IMR-90 (cell line): ENCODE data around the gene ANG. TPM values are rescaled to one million over a fixed set of nuclear protein-coding genes. Genes with fewer than 3 reads are reported as not detected.

Experiments
- ATAC-seq: fragments of 200-7000 bp; cut with Tn5 transposase; 2 replicates; pipeline ENCODE4 v1.9.1; 2020; ENCODE audit warnings: low read depth, mild to moderate bottlenecking, moderate library complexity
- BruUV-seq: library from RNA; stranded (reverse); fragments of 400-500 nt; replicated peaks from 2 replicates; lab custom pipeline; 2021; lab: Mats Ljungman, UMichigan
- CTCF ChIA-PET: fragments of 300-600 bp; formaldehyde crosslinking; extraction: SDS; loops from one replicate; lab custom pipeline; 2021; ENCODE audit warnings: antibody characterized with exemption; lab: Yijun Ruan, JAX
- POLR2A ChIA-PET: fragments of 300-600 bp; sonication (Branson Sonifier 250); formaldehyde crosslinking; loops from one replicate; lab custom pipeline; 2022; ENCODE audit warnings: antibody characterized with exemption; ENCODE audit not compliant: unreplicated experiment; lab: Charles Lee
- DNase-seq: peaks from one replicate; pipeline ENCODE4 v3.0.0; 2013
- H2AFZ ChIP-seq: replicated peaks from 2 replicates; pipeline ENCODE3; 2013; ENCODE audit warnings: low read length, mild to moderate bottlenecking; ENCODE audit not compliant: poor library complexity
- H2AK5ac ChIP-seq: 2 replicates; pipeline ENCODE4 v1.6.1; 2013; ENCODE audit warnings: low read depth, low read length, inconsistent platforms
- H2AK9ac ChIP-seq: replicated peaks from 2 replicates; pipeline ENCODE3; 2013; ENCODE audit warnings: mild to moderate bottlenecking, low read depth, low read length, moderate library complexity; ENCODE audit not compliant: poor library complexity
- H2BK120ac ChIP-seq: 2 replicates; pipeline ENCODE4 v1.6.1; 2013; ENCODE audit warnings: low read depth, low read length, inconsistent platforms
- H2BK15ac ChIP-seq: 3 replicates; pipeline ENCODE4 v1.6.1; 2013; ENCODE audit warnings: low read depth, low read length, inconsistent platforms
- H2BK20ac ChIP-seq: 2 replicates; pipeline ENCODE4 v1.6.1; 2013; ENCODE audit warnings: low read depth, mild to moderate bottlenecking, inconsistent platforms, low read length, moderate library complexity
- H2BK5ac ChIP-seq: 2 replicates; pipeline ENCODE4 v1.6.1; 2013; ENCODE audit warnings: mild to moderate bottlenecking, low read depth, low read length, inconsistent platforms; ENCODE audit not compliant: poor library complexity, severe bottlenecking
- H3K14ac ChIP-seq: replicated peaks from 2 replicates; pipeline ENCODE4 v1.6.1; 2013; ENCODE audit warnings: low read depth, low read length, inconsistent platforms
- H3K18ac ChIP-seq: 2 replicates; pipeline ENCODE4 v1.6.1; 2013; ENCODE audit warnings: low read depth, low read length, control low read depth
- H3K23ac ChIP-seq: 2 replicates; pipeline ENCODE4 v1.6.1; 2013; ENCODE audit warnings: low read depth, low read length, inconsistent platforms
- H3K27ac ChIP-seq: 2 replicates; pipeline ENCODE4 v1.5.1; 2013; ENCODE audit warnings: mild to moderate bottlenecking, control low read depth, low read length; ENCODE audit not compliant: insufficient read depth
- H3K27me3 ChIP-seq: 2 replicates; pipeline ENCODE4 v1.6.1; 2013; ENCODE audit warnings: low read length; ENCODE audit not compliant: control insufficient read depth, insufficient read depth
- H3K36me3 ChIP-seq: 2 replicates; pipeline ENCODE4 v1.6.1; 2013; ENCODE audit warnings: low read length, mixed read lengths; ENCODE audit not compliant: control insufficient read depth, insufficient read depth
- H3K4ac ChIP-seq: 2 replicates; pipeline ENCODE4 v1.6.1; 2013; ENCODE audit warnings: low read depth, low read length, inconsistent platforms
- H3K4me1 ChIP-seq: 2 replicates; pipeline ENCODE4 v1.6.1; 2013; ENCODE audit warnings: low read length, mixed read lengths; ENCODE audit not compliant: control insufficient read depth, insufficient read depth
- H3K4me2 ChIP-seq: 2 replicates; pipeline ENCODE4 v1.6.1; 2013; ENCODE audit warnings: low read depth, mild to moderate bottlenecking, control low read depth, low read length, moderate library complexity
- H3K4me3 ChIP-seq: 2 replicates; pipeline ENCODE4 v1.5.1; 2013; ENCODE audit warnings: low read depth, mild to moderate bottlenecking, control low read depth, low read length, moderate library complexity; ENCODE audit not compliant: insufficient read depth
- H3K56ac ChIP-seq: 2 replicates; pipeline ENCODE4 v1.6.1; 2013; ENCODE audit warnings: low read length, inconsistent platforms; ENCODE audit not compliant: insufficient read depth; ENCODE audit errors: extremely low read depth
- H3K79me1 ChIP-seq, 2 experiments: 2 replicates each; pipeline ENCODE4 v1.6.1; 2013; ENCODE audit warnings: low read length in 2 of 2, inconsistent platforms in 1 of 2, low read depth in 1 of 2
- H3K9ac ChIP-seq: 2 replicates; pipeline ENCODE4 v1.6.1; 2013; ENCODE audit warnings: low read depth, low read length, control low read depth
- H3K9me1 ChIP-seq: 2 replicates; pipeline ENCODE4 v1.6.1; 2013; ENCODE audit warnings: low read length, inconsistent platforms; ENCODE audit not compliant: insufficient read depth
- H3K9me3 ChIP-seq: 2 replicates; pipeline ENCODE4 v1.6.1; 2013; ENCODE audit warnings: low read length; ENCODE audit not compliant: control insufficient read depth, insufficient read depth
- H4K20me1 ChIP-seq: 2 replicates; pipeline ENCODE4 v1.6.1; 2013; ENCODE audit warnings: low read length, inconsistent platforms; ENCODE audit not compliant: insufficient read depth
- H4K5ac ChIP-seq: 2 replicates; pipeline ENCODE4 v1.6.1; 2013; ENCODE audit warnings: mild to moderate bottlenecking, low read depth, low read length, control low read depth
- H4K8ac ChIP-seq, 2 experiments: 2 replicates each; pipeline ENCODE4 v1.6.1; 2013; ENCODE audit warnings: low read depth in 2 of 2, low read length in 2 of 2, control low read depth in 1 of 2, inconsistent platforms in 1 of 2
- H4K91ac ChIP-seq: 2 replicates; pipeline ENCODE4 v1.6.1; 2013; ENCODE audit warnings: low read depth, low read length, inconsistent platforms; ENCODE audit not compliant: insufficient read depth
- CHD1 ChIP-seq: IDR thresholded peaks from 2 replicates; pipeline ENCODE4 v1.6.1; 2012; ENCODE audit warnings: low read depth, low read length, improper control_type of control experiment
- FOS ChIP-seq: fragments of 150-350 bp; IDR thresholded peaks from 2 replicates; pipeline ENCODE4 v1.6.1; 2016; ENCODE audit warnings: low read depth, low read length
- MAFK ChIP-seq: IDR thresholded peaks from 2 replicates; pipeline ENCODE4 v1.6.1; 2012; ENCODE audit warnings: low read depth, low read length, improper control_type of control experiment
- MAZ ChIP-seq: IDR thresholded peaks from 2 replicates; pipeline ENCODE4 v1.6.1; 2012; ENCODE audit warnings: low read depth, mild to moderate bottlenecking, low read length, improper control_type of control experiment, moderate library complexity, borderline replicate concordance
- MXI1 ChIP-seq: IDR thresholded peaks from 2 replicates; pipeline ENCODE4 v1.6.1; 2012; ENCODE audit warnings: low read depth, mild to moderate bottlenecking, low read length, moderate library complexity, borderline replicate concordance
- NFE2L2 ChIP-seq: fragments of 150-350 bp; IDR thresholded peaks from 2 replicates; pipeline ENCODE4 v1.6.1; 2016; ENCODE audit warnings: low read depth, mild to moderate bottlenecking, low read length
- POLR2A ChIP-seq: IDR thresholded peaks from 2 replicates; pipeline ENCODE4 v1.6.1; 2012; ENCODE audit warnings: mild to moderate bottlenecking, low read depth, low read length
- RAD21 ChIP-seq: IDR thresholded peaks from 2 replicates; pipeline ENCODE4 v1.6.1; 2012; ENCODE audit warnings: low read length, improper control_type of control experiment
- RCOR1 ChIP-seq: IDR thresholded peaks from 2 replicates; pipeline ENCODE4 v1.6.1; 2012; ENCODE audit warnings: mild to moderate bottlenecking, low read length, improper control_type of control experiment; ENCODE audit not compliant: insufficient replicate concordance
- RFX5 ChIP-seq: IDR thresholded peaks from 2 replicates; pipeline ENCODE4 v1.8.0; 2012; ENCODE audit warnings: low read depth, mild to moderate bottlenecking, low read length, moderate library complexity
- SMC3 ChIP-seq: fragments of 150-350 bp; IDR thresholded peaks from 2 replicates; pipeline ENCODE4 v1.6.1; 2016; ENCODE audit warnings: low read depth, mild to moderate bottlenecking, antibody characterized with exemption, low read length, moderate library complexity
- WGBS, 2 experiments: methylation state at CpG; one replicate each; pipeline versions ENCODE4 v1.1.5 to v1.1.7; 2013; ENCODE audit warnings: missing lambda C conversion rate in 2 of 2; ENCODE audit not compliant: insufficient read length in 1 of 2; ENCODE audit errors: extremely low coverage in 2 of 2; 5-methylcytosine and 5-hydroxymethylcytosine counted together
- dilution Hi-C: fragments of 300-500 bp; cut with HindIII; formaldehyde crosslinking; loops from one replicate; pipeline ENCODE4 v1.14.3; 2018; ENCODE audit warnings: low sequenced_read_pairs; ENCODE audit not compliant: unreplicated experiment
- in situ Hi-C: fragments of 300-500 bp; cut with MboI; formaldehyde crosslinking; loops from 3 replicates; pipeline ENCODE4 v1.14.3; 2019; ENCODE audit warnings: low sequenced_read_pairs, inconsistent platforms, mixed read lengths
- intact Hi-C: fragments of 100-400 bp; cut with micrococcal nuclease; formaldehyde crosslinking; loops from 2 replicates; pipeline ENCODE4 v1.10.0; 2022
- polyA plus RNA-seq, 3 experiments: library from polyadenylated mRNA; depleted of rRNA; stranded (reverse); fragments of >200 nt; gene quantifications; 2 replicates each; pipeline ENCODE4 v1.2.3, GENCODE V29; 2012; ENCODE audit warnings: low replicate concordance in 1 of 3
- total RNA-seq: library from RNA; depleted of rRNA; stranded (reverse); fragments of >200 nt; gene quantifications from 2 replicates; pipeline ENCODE4 v1.2.3, GENCODE V29; 2012
- TF ChIP-seq, protein P1 (sequence below): conservative IDR thresholded peaks from 2 replicates; pipeline ENCODE4 v1.5.1; 2012; ENCODE audit warnings: mild to moderate bottlenecking, low read depth, low read length, improper control_type of control experiment
- TF ChIP-seq, protein P2 (sequence below): fragments of 150-350 bp; IDR thresholded peaks from 2 replicates; pipeline ENCODE4 v1.6.1; 2017; ENCODE audit warnings: mild to moderate bottlenecking, antibody characterized with exemption, low read length, low read depth
- TF ChIP-seq, protein P3 (sequence below): fragments of 150-350 bp; IDR thresholded peaks from 2 replicates; pipeline ENCODE4 v1.6.1; 2016; ENCODE audit warnings: low read depth, mild to moderate bottlenecking, low read length, moderate library complexity, borderline replicate concordance

ANG gene
- total and polyA plus RNA-seq, 2 of the 4 experiments (the other 2 are of a cell fraction) = 3.6 to 4.7 TPM

DNA sequence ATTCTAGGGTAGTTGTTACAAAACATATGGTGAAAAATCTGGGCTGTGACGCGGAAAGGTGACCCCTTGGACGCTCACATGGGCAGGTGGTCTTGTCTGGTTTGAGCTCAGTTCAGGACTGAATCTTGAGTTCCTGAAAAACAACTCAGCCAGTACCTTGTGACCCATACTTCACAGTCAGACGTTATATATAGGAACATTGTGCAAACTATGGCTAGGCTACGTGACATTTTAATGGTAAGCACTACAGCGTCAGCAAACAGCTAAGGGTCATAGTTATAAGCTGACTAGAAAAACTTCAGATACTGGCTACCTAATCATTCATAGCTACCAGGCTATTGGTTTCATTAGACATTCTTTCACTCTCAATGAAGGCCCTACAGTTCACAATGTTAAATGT, 42.3 kb downstream of the ANG start:
- ChIA-PET CTCF (no interaction called here), POLR2A (no interaction called here)
- Histone ChIP-seq H3K79me1 (no peaks in the 10 kb centered on the region), H3K4me1 (no peaks in the 10 kb centered on the region), H2BK5ac (no peak overlapping the region), H2AK5ac (no peak overlapping the region), H3K9me3 (no peaks in the 10 kb centered on the region), H3K4me3 (no peak overlapping the region), H2BK15ac (no peak overlapping the region), H3K4me2 (no peak overlapping the region), H2BK20ac (no peak overlapping the region), H3K27me3 (no peaks in the 10 kb centered on the region), H4K8ac (no peak overlapping the region), H3K18ac (no peak overlapping the region), H4K20me1 (no peaks in the 10 kb centered on the region), H3K4ac (no peak overlapping the region), H3K9ac (no peak overlapping the region), H3K14ac (no peak overlapping the region), H4K5ac (no peak overlapping the region), H3K27ac (no peak overlapping the region), H2AK9ac (no peak overlapping the region), H3K9me1 (no peaks in the 10 kb centered on the region), H3K36me3 (no peaks in the 10 kb centered on the region), H2AFZ (no peak overlapping the region), H3K56ac (no peak overlapping the region), H2BK120ac (no peak overlapping the region), H3K23ac (no peak overlapping the region), H4K91ac (no peak overlapping the region)
- intact Hi-C loops (no loop called here), in situ Hi-C loops (no loop called here), dilution Hi-C loops (no loop called here)
- ATAC-seq = no peak
- no peak for TF ChIP-seq POLR2A
- TF ChIP-seq, protein P1, sequence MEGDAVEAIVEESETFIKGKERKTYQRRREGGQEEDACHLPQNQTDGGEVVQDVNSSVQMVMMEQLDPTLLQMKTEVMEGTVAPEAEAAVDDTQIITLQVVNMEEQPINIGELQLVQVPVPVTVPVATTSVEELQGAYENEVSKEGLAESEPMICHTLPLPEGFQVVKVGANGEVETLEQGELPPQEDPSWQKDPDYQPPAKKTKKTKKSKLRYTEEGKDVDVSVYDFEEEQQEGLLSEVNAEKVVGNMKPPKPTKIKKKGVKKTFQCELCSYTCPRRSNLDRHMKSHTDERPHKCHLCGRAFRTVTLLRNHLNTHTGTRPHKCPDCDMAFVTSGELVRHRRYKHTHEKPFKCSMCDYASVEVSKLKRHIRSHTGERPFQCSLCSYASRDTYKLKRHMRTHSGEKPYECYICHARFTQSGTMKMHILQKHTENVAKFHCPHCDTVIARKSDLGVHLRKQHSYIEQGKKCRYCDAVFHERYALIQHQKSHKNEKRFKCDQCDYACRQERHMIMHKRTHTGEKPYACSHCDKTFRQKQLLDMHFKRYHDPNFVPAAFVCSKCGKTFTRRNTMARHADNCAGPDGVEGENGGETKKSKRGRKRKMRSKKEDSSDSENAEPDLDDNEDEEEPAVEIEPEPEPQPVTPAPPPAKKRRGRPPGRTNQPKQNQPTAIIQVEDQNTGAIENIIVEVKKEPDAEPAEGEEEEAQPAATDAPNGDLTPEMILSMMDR = no peak
- TF ChIP-seq, protein P2, sequence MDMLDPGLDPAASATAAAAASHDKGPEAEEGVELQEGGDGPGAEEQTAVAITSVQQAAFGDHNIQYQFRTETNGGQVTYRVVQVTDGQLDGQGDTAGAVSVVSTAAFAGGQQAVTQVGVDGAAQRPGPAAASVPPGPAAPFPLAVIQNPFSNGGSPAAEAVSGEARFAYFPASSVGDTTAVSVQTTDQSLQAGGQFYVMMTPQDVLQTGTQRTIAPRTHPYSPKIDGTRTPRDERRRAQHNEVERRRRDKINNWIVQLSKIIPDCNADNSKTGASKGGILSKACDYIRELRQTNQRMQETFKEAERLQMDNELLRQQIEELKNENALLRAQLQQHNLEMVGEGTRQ = no peak
- no peak for TF ChIP-seq MAFK
- no peak for TF ChIP-seq MAZ
- TF ChIP-seq RAD21 = no peak
- no peak for TF ChIP-seq NFE2L2
- no peak for TF ChIP-seq FOS
- TF ChIP-seq, protein P3, sequence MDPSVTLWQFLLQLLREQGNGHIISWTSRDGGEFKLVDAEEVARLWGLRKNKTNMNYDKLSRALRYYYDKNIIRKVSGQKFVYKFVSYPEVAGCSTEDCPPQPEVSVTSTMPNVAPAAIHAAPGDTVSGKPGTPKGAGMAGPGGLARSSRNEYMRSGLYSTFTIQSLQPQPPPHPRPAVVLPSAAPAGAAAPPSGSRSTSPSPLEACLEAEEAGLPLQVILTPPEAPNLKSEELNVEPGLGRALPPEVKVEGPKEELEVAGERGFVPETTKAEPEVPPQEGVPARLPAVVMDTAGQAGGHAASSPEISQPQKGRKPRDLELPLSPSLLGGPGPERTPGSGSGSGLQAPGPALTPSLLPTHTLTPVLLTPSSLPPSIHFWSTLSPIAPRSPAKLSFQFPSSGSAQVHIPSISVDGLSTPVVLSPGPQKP = no peak
- no peak for TF ChIP-seq RFX5
- TF ChIP-seq CHD1 = no peak
- no peak for TF ChIP-seq RCOR1
- TF ChIP-seq SMC3 = no peak
- TF ChIP-seq MXI1 = no peak
- no peak for DNase-seq
- no TSS peak for BruUV-seq
- WGBS, 2 experiments = no CpG with 5 or more reads among the region's 6 CpGs
